ENCODE results near the gene USP22. TPM values are rescaled to one million over a fixed set of nuclear protein-coding genes. Genes with fewer than 3 reads are reported as not detected.
"Not testable (repeated sequence)": the region's sequence is repeated elsewhere in the genome, so short reads cannot be mapped to it uniquely, and the experiment has no call there.

The USP22 gene
- 100 to 1,000 TPM; 200 to 245 (median 203) TPM for polyA plus RNA-seq (ENCODE audit: insufficient read length in 4 of 4)

DNA sequence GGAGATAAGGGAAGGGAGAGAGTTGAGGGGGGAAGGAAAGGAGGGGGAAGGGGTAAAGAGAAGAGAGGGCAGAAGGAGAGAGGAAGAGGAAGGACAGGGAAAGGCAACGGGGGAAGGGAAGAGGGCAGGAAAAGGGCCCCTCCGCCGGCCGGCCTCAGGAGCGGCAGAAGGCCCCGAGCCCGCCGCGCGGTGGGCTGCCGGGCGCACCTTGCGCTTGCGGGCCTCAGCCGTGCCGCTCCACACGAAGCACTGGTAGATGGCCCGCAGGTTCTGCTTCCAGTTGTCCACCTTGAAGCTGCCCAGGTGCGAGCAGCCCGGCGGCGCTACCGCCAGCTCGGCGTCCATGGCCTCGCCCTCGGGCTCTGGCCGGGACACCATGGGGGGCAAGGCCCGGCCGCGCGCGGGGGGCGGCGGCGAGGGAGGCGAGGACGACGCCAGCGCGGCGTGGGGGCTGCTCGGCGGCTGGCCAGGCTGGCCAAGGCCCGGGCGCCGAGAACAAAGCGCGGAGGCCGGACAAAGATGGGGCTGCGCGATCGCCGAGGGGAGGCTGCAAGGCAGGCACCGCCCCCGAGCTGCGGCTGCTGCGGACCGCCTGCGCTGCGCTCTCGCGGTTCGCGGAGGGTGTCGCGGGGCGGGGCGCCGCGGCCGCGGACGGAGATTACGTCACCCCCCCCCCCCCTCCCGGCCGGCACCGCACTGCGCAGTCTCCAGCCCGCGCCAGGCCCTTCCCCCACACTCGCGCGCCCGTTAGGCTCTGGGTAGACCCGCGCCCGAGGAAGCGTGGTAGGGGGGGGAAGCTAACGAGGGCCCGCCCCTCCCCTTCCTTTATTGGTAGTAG, at the start of gene USP22:
USP22 (minus strand) TSS at position 554 of the 838 bp plus-strand sequence; CDS start at position 378, 176 bp downstream.
- DNase-seq (ENCODE audit: low read depth in 4 of 4, low spot score in 2 of 4), result peak in 1 of 4 donors; percentile 89

DNA sequence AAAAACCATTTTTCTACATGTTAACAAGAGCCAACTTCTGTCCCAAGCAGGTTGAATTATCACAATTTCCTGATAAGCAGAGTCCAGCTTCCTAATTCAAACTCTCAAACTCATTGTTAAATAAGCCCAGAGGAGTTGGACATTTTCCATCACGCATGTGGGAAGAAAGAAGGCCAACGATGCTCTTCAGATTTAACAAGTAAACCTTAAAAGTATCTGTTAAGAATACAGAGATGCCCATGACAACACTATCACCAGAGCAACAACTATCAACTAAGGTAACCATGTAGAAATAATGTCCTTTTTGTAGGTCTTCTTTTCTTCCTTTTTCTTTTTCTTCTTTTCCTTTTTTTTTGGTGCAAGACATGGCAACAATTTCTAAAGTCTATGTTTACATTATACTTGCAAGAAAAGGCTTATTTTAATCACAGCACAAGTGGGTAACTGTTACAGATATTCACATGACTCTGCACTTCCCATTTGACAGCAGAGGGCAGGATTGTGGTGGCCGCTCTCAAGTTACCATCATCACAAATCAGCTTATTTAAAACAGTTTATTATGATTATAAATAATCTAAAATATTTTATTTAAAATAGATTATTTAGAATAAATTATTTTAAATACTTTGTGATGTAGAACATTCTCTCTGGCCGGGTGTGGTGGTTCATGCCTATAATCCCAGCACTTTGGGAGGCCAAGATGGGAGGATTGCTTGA, 48.2 kb upstream of the USP22 start:
- DNase-seq (ENCODE audit: low read depth in 4 of 4, low spot score in 2 of 4), result no peak

DNA sequence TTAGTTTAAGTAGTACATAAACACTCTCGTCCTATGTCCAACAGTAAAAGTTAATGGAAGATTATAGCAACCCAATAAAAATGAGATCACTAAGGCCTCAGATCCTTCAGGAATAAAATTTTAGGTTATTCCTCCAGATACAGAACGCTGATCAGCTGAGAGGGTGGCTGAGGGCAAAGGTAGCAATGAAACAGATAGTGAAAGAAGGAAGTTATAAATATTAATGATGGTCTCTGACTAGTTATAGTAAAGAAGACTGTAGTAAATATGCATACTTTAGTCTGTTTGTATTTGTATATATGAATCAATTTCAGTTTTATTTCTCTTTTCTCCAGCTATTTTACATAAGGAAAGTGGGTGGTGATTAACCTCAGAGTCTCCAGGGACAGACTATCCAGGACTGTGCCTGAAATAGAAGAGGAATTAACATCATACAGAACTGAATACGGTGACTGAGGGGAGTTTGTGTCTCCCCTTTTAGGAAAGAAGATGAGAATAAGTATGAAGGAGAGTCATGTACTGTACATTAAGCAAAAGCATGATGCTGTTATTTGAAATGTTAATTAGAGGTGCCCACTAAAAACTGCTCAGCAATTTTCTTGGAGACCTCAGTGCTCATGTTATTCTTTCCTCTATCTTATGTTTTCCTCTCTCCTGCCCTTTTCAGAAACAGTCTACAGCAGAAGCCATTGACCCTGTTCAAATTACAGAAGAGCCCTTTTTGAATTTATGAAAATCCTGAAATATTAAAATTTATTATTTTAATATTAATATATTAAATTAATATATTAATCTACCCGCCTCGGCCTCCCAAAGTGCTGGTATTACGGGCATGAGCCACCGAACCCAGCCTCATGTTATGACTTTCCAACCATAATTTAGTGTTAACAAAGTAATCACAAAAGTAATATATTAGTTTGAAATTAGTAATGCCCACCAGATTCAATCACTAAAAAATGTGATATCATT, 47.4 kb upstream of the USP22 start:
- DNase-seq (ENCODE audit: low read depth in 4 of 4, low spot score in 2 of 4), result no peak

DNA sequence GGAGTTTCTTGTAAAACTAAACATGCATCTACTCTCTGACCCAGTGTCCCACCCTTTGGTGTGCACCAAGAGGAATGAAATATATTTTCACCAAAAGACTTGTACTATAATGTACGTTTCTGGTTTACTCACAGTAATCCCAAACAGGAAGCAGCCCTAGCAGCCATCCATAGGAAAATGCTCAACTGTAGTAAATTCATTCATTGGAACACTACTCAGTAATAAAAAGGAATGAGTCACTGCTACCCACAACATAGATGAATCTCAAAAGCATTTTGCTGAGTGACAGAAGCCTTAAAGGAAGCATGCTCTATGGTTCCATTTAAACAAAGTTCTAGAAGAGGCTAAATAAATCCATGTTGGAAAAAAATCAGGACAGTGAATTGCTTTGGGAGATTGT, 46.3 kb upstream of the USP22 start:
- no peak for DNase-seq (ENCODE audit: low read depth in 4 of 4, low spot score in 2 of 4)

DNA sequence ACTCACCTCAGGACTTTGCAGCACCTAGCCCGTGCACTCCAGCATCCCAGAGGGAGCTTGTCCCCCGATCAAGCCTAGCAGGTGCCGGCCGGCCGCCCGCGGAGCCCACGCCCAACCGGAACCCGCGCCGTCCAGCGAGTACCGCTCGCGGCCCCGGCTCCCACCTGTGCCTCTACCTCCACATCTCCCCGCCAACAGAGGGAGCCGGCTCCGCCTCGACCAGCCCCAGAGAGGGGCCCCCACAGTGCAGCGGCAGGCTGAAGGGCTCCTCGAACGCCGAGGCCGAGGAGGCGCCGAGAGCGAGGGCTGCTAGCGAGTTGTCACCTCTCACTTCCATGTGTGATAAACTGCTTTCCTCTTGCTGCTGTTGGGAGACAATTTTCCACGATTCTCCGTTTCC, 42.9 kb upstream of the USP22 start:
- no peak for DNase-seq (ENCODE audit: low read depth in 4 of 4, low spot score in 2 of 4)

DNA sequence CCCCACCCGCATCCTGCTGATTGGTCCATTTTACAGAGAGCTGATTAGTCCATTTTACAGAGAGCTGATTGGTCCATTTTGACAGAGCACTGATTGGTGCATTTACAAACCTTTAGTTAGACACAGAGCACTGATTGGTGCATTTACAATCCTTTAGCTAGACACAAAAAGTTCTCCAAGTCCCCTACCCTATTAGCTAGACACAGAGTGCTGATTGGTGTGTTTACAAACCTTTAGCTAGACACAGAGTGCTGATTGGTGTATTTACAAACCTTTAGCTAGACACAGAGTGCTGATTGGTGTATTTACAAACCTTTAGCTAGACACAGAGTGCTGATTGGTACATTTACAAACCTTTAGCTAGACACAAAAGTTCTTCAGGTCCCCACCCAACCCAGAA, 42.5 kb upstream of the USP22 start:
- DNase-seq (ENCODE audit: low read depth in 4 of 4, low spot score in 2 of 4), result not testable (repeated sequence)

DNA sequence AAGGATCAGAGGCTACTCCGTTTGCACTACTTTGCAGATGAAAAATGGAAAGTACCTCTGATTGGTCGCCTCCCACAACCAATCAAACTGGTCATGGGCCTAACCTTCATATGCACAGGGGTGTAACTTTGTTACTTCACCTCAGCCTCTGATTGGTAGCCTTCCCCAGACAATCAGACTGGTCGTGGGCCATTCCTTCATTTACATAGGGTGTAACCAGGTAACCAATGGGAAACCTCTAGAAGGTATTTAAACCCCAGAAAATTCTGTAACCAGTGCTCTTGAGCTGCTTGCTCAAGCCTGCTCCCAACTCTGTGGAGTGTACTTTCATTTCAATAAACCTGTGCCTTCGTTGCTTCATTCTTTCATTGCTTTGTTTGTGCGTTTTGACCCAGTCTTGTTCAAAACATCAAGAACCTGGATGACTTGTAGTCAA, 39.2 kb upstream of the USP22 start:
- DNase-seq (ENCODE audit: low read depth in 4 of 4, low spot score in 2 of 4), result no peak

DNA sequence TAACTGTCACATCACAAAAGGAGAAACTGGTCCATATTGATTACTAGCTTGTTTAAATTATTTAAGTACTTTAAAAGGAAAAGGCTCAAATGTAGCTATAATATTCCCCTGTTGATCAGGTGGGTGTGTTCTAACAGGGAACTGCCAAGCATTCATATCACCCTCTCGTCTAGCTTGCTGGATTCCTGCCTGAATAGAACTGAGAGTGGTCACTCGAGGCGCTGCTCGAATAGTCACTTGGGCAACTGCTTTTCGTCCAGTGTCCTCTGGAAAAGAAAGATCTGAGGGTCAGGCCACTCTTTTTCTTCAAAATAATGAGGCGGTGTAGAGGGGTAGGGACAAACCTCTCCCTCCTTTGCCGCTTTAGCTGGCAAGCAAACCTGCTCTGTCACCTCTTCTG, 36.4 kb upstream of the USP22 start:
- DNase-seq (ENCODE audit: low read depth in 4 of 4, low spot score in 2 of 4), result no peak

DNA sequence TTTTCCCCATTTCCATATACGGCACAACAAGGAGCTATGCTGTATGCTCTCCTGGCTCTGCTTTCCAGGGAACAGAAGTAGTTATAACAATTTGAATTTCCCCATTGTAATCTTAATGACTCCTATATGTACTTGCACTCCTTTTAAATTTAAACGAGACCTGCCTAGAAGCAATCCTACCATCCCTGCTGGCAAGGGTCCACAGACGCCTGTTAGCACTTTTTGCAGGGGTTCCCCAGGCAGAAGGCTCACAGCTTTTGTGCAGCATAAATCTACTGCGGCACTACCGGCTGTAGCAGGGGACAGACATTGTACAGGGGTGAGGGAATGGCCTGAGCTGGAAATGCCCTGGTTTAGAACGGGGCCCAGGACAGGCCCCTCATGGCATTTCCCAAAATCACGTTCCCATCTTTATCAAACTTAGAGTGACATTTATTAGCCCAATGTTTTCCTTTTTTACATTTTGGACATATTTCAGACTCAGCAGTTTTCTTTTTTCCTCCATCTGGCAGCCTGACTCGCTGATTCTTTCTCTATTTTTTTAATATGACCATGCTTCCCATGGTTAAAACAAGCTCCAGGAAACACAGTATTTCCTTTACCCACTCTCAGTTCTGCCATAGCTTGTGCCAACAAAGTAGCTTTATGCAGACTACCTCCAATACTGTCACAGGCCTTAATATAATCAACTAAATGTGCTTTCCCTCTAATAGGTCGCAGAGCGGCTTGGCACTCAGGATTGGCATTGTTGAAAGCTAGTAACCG, 35.4 kb upstream of the USP22 start:
- no peak for DNase-seq (ENCODE audit: low read depth in 4 of 4, low spot score in 2 of 4)

DNA sequence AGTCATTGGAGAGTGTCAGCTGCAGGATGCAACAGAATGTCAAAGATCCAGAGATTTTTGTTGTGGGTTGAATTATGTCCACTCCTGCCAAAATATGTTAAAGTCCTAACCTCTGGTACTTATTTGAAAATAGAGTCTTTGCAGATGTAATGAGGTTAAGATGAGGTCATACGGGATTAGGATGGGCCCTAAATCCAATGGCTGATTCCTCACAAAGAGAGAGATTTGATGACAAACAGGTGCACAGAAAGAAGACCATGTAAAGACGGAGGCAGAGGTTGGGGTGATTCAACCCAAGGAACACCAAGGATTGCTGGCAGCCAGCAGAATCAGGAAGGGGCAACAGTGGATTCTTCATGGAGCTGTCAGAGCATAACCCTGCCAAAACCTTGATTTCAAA, 34.5 kb upstream of the USP22 start:
- DNase-seq (ENCODE audit: low read depth in 4 of 4, low spot score in 2 of 4), result no peak

DNA sequence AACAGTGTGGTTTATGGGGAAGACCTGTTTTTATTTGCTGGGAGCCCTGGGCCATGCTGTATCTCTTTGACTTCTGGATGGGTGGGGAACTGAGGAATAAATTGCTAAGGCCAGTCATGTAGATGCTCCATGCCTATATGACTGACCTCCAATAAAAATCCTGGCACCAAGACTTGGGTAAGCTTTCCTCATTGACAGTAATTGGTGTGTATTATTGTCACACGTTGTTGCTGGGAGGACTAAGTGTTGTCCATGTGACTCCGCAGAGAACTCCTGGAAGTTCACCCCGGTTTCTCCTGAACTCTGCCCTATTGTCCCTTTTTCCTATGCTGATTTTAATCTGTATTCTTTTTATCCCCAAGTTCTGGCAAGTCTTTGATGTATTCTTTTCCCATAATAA, 33.4 kb upstream of the USP22 start:
- DNase-seq (ENCODE audit: low read depth in 4 of 4, low spot score in 2 of 4), result no peak

DNA sequence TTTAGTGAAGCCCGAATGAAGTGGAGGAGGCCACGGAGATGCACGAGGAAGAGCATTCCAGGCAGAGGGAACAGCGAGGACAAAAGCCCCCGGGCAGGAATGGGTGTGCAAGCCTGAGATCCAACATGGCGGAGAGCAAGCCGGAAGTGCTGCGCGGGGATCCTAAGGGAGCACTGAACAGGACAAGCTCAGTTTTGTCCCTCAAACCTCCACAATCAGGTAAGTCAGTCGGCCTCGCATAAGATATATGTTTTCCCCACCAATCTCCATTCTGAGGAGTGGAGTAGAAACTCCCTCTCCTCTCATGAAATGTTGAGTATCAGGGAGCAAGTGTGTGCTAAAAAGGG, 32.9 kb upstream of the USP22 start:
- DNase-seq (ENCODE audit: low read depth in 4 of 4, low spot score in 2 of 4), result no peak

DNA sequence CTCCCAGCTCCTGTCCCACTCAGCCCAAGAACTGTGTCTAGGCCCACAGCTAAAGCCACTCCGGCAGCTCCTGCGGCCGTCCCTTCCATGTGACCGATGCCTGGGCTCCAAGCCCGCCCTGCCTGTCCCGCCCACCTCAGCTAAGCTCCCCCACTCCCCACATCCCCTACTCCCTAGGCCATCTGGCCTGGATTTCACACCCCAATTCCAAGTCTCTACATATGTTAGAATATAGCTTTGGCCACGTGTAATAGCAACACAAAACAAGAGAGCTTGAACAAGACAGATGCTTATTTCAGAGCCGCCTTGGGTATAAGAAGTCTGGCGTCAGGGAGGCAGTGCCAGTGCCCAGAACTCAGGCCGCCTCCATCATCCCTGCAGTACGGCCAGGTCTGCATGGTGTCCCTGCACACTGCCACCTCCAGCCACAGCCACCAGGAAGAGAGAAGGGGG, 30.0 kb upstream of the USP22 start:
- DNase-seq (ENCODE audit: low read depth in 4 of 4, low spot score in 2 of 4), result no peak

DNA sequence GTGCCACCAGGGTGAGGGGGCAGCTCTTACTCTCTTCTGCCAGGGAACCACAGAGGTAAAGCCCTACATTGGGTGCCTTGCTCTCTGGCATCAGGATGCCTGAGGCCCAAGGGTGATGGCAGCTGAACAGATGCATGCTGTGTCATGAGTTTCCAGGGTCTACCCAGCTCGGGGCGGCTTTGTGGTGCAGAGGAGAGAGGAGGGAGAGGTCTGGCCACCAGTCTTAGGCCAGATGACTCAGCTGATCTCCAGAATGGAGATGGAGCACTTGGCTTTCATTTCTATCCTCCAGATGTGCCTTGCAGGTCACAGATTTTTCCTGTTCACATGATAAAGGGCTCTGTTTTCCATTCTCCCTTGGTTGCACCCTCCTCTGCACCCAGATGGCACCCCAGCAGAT, 23.6 kb upstream of the USP22 start:
- no peak for DNase-seq (ENCODE audit: low read depth in 4 of 4, low spot score in 2 of 4)

DNA sequence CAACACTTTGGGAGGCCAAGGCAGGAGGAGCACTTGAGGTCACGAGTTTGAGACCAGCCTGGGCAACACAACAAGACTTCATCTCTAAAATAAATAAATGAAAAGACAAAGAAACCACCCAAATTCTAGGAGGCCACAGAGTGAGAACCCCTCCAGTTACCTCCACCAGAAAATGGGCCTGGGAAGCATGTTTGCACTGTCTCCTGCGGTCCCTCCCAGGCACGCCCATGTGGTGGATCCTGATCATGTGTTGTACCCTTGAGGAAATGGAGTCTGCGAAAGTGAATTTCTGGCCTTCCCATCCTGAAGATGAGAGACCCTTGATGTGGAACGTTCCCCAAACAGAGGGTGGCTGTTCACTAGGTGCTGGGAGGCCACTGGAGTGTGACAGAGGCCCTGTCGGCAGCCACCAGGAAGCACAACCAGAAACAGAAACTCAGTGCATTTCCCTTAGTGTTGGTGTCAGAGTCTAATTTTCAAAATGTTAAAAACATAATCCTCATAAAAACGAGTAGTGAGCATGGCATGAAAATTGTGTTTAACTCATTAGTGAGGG, 19.2 kb upstream of the USP22 start:
- no peak for DNase-seq (ENCODE audit: low read depth in 4 of 4, low spot score in 2 of 4)

DNA sequence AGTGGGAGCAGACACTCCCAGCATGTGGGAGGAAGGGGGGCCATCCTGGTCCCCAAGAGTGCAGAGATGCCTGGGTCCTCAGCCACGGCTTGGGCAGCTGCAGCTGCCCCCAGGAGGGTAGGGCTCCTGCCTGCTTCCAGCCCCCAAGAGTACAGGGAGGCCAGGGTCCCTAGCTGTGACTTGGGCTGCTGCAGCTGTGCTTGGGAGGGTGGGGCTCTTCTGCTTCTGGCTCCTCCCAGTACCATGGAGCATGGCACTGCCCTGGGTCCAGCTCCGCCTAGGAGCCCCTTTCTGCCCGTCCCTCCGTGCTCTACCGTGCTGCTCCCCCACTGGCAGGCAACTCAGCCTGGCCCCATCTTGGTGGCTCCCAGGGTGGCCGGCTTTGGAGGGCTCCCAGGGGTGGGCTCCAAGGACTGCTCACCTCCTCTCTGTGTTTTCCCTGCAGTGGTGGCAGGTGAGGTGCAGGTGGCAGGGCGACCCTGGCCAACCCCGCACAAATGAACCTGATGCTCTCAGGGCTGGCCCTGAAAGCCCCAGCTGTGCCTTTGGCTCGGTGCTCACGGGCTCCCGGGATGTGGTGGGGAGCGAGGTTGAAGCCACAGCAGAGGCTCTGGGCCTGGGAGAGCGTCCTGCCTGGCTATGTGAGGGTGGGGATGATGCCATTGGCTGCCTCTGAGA, 18.5 kb upstream of the USP22 start:
- DNase-seq (ENCODE audit: low read depth in 4 of 4, low spot score in 2 of 4), result no peak

DNA sequence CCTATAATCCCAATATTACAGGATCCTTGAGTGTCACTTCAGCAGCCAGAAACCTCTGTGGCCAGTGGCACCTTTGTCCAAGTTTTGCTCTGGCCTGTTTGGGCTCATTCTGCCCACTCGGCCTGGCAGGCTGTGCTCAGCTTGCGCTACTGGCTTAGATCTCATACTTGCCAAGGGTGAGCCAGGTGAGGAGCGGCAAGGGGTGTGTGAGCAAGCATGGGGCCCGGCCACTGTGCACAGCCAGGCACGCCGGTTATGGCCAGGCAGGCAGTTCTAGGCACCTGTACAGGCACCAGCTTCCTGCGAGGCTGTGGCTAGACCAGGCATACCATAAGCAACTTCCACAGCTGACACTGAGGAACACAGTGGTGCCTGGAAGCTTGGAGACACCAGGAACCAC, 16.9 kb upstream of the USP22 start:
- no peak for DNase-seq (ENCODE audit: low read depth in 4 of 4, low spot score in 2 of 4)

DNA sequence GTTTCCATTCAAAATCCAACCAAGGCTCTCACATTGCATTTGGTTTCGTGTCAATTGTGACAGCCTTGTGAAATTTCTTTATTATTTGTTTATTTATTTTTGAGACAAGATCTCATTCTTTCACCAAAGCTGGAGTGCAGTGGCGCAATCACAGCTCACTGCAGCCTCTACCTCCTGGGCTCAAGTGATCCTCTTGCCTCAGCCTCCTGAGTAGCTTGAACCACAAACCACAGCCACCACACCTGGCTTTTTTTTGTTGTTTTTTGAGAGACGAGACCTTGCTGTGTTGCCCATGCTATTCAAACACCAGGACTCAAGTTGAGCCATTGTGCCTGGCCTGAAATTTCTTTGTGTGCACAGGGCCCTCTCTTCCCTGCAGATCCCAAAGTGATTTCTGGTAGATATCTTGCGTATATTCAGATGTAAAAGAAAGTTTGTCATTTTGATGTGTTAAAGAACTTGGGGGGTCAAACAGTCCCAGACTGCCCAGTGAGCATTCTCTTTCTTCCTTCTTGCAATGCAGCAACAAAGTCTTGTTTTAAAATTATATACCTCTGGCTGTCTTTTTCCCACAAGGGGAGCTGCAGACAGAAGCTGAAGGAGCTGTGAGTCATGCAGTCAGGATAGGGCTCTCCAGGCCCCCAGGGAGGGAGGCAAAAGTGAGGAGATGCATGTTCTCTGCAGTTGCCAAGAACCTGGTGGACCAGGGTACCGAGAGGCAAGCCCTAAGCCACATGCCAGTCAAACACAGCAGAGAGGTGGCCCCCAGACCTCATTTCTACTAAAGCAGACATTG, 15.5 kb upstream of the USP22 start:
- DNase-seq (ENCODE audit: low read depth in 4 of 4, low spot score in 2 of 4), result no peak

Measured in left renal cortex interstitium (tissue), 4 donors.